DOHH2 (cell line): ENCODE data around the gene LNX1.

Experiments
- H3F3A ChIP-seq: fragments of 200-600 bp; sonication (generic), shearing (Covaris generic); 2 replicates; pipeline ENCODE4 v1.6.0; 2016; ENCODE audit warnings: antibody characterized with exemption, mild to moderate bottlenecking; ENCODE audit not compliant: control insufficient read depth, insufficient read depth
- H3K27ac ChIP-seq: fragments of 200-600 bp; sonication (generic); 2 replicates; pipeline ENCODE4 v1.5.1; 2014; ENCODE audit warnings: low read depth, mild to moderate bottlenecking, low read length, moderate library complexity
- H3K27me3 ChIP-seq: fragments of 200-600 bp; sonication (generic); 2 replicates; pipeline ENCODE4 v1.6.1; 2014; ENCODE audit warnings: mild to moderate bottlenecking, low read length, mixed read lengths; ENCODE audit not compliant: control insufficient read depth
- H3K36me3 ChIP-seq: fragments of 200-600 bp; sonication (generic); 2 replicates; pipeline ENCODE4 v1.6.1; 2014; ENCODE audit warnings: mild to moderate bottlenecking, low read length, moderate library complexity, mixed read lengths; ENCODE audit not compliant: control insufficient read depth
- H3K4me1 ChIP-seq: fragments of 200-600 bp; sonication (generic); 2 replicates; pipeline ENCODE4 v1.6.1; 2014; ENCODE audit warnings: mild to moderate bottlenecking, low read length, mixed read lengths; ENCODE audit not compliant: control insufficient read depth
- H3K4me2 ChIP-seq: fragments of 200-600 bp; sonication (generic); 2 replicates; pipeline ENCODE4 v1.6.0; 2014; ENCODE audit warnings: mild to moderate bottlenecking, low read length, moderate library complexity
- H3K4me3 ChIP-seq: fragments of 200-600 bp; sonication (generic); 2 replicates; pipeline ENCODE4 v1.5.1; 2014; ENCODE audit warnings: mild to moderate bottlenecking, low read length, mixed read lengths
- H3K79me2 ChIP-seq: fragments of 200-600 bp; sonication (generic); 2 replicates; pipeline ENCODE4 v1.6.1; 2014; ENCODE audit warnings: mild to moderate bottlenecking, low read length, mixed read lengths; ENCODE audit not compliant: control insufficient read depth
- H3K9me2 ChIP-seq: fragments of 200-600 bp; sonication (generic); replicated peaks from 2 replicates; pipeline ENCODE4 v1.6.1; 2014; ENCODE audit warnings: mild to moderate bottlenecking, low read length, mixed read lengths; ENCODE audit not compliant: control insufficient read depth
- H3K9me3 ChIP-seq: fragments of 200-600 bp; sonication (generic); 2 replicates; pipeline ENCODE4 v1.6.1; 2014; ENCODE audit warnings: antibody characterized with exemption, low read length, mixed read lengths; ENCODE audit not compliant: control insufficient read depth, insufficient read depth
- H4K20me1 ChIP-seq: fragments of 200-600 bp; sonication (generic); 2 replicates; pipeline ENCODE4 v1.6.0; 2014; ENCODE audit warnings: low read depth, mild to moderate bottlenecking, antibody characterized with exemption, low read length, moderate library complexity; ENCODE audit not compliant: control insufficient read depth, insufficient read depth
- CTCF ChIP-seq: fragments of 200-600 bp; sonication (generic); IDR thresholded peaks from one replicate; pipeline ENCODE4 v1.5.1; 2014; ENCODE audit warnings: antibody characterized with exemption, mild to moderate bottlenecking, low read depth, low read length; ENCODE audit not compliant: poor library complexity, severe bottlenecking
- EZH2phosphoT487 ChIP-seq: fragments of 200-600 bp; sonication (generic); IDR thresholded peaks from 2 replicates; pipeline ENCODE4 v1.6.1; 2017; ENCODE audit warnings: borderline replicate concordance, mild to moderate bottlenecking, antibody characterized with exemption, low read length, moderate library complexity, mixed read lengths

Gene LNX1

GRCh38 chr4:53592122-53592521 lies 836 bp upstream of the LNX1 start:
- H3K36me3 ChIP-seq: no peaks in the 10 kb centered on the region
- H4K20me1 ChIP-seq: no peaks in the 10 kb centered on the region
- no peak overlapping the region for H3K4me2 ChIP-seq
- H3K27me3 ChIP-seq: peaks cover 10% of the 10 kb centered on the region; the same call in 1 of the 2 replicates
- no peaks in the 10 kb centered on the region; the same call in 1 of the 2 replicates for H3K9me3 ChIP-seq
- H3K9me2 ChIP-seq: no peaks in the 10 kb centered on the region
- no peak overlapping the region for H3K27ac ChIP-seq
- no peaks in the 10 kb centered on the region for H3K79me2 ChIP-seq
- H3K4me1 ChIP-seq: no peaks in the 10 kb centered on the region
- no peaks in the 10 kb centered on the region for H3F3A ChIP-seq
- no peak overlapping the region for H3K4me3 ChIP-seq
- TF ChIP-seq EZH2phosphoT487 (no peak), CTCF (no peak)

- H3K4me3 ChIP-seq: no peak overlapping the region
Measured at GRCh38 chr4:53590187-53590586, 1.1 kb downstream of the LNX1 start.

GRCh38 chr4:53589511-53589910 lies 1.8 kb downstream of the LNX1 start:
- Histone ChIP-seq H3K36me3 (no peaks in the 10 kb centered on the region), H3K4me1 (no peaks in the 10 kb centered on the region), H3K27me3 (peaks cover 10% of the 10 kb centered on the region; the same call in 1 of the 2 replicates), H3K9me2 (no peaks in the 10 kb centered on the region), H3K27ac (no peak overlapping the region), H3K4me3 (no peak overlapping the region), H3K9me3 (no peaks in the 10 kb centered on the region; the same call in 1 of the 2 replicates), H3K4me2 (no peak overlapping the region), H4K20me1 (no peaks in the 10 kb centered on the region), H3F3A (no peaks in the 10 kb centered on the region), H3K79me2 (no peaks in the 10 kb centered on the region)
- TF ChIP-seq CTCF: no peak
- no peak for TF ChIP-seq EZH2phosphoT487

More at GRCh38 chr4:53590187-53590586, 1.1 kb downstream of the LNX1 start:
- Histone ChIP-seq H3K27ac (no peak overlapping the region), H3K79me2 (no peaks in the 10 kb centered on the region), H3K9me3 (no peaks in the 10 kb centered on the region; the same call in 1 of the 2 replicates), H4K20me1 (no peaks in the 10 kb centered on the region), H3F3A (no peaks in the 10 kb centered on the region), H3K4me1 (no peaks in the 10 kb centered on the region), H3K36me3 (no peaks in the 10 kb centered on the region), H3K9me2 (no peaks in the 10 kb centered on the region), H3K27me3 (peaks cover 10% of the 10 kb centered on the region; the same call in 1 of the 2 replicates), H3K4me2 (no peak overlapping the region)
- TF ChIP-seq CTCF: no peak
- TF ChIP-seq EZH2phosphoT487: no peak
